HepG2 (cell line): ENCODE measurements around the gene ATG9A. TPM values are rescaled to one million over a fixed set of nuclear protein-coding genes. Genes with fewer than 3 reads are reported as not detected.
A peak's percentile ranks its signal among the peaks of the same experiment; 100 is the strongest.

Source experiments
- ELF3 ChIP-seq: IDR thresholded peaks from 2 replicates; pipeline ENCODE4 v1.6.1; 2016; ENCODE audit warnings: missing genetic modification reagents, missing compliant biosample characterization
- KIAA2018 ChIP-seq: sonication (generic); formaldehyde crosslinking; IDR thresholded peaks from 2 replicates; pipeline ENCODE4 v1.5.0; 2020; ENCODE audit warnings: mild to moderate bottlenecking, missing genetic modification reagents, borderline replicate concordance
- TFDP2 ChIP-seq: sonication (generic); formaldehyde crosslinking; IDR thresholded peaks from 2 replicates; pipeline ENCODE4 v1.4.0; 2020; ENCODE audit warnings: missing genetic modification reagents
- ZNF3 ChIP-seq: IDR thresholded peaks from 2 replicates; pipeline ENCODE4 v1.7.0; 2017; ENCODE audit warnings: inconsistent platforms
- ZNF318 ChIP-seq: sonication (generic); formaldehyde crosslinking; IDR thresholded peaks from 2 replicates; pipeline ENCODE4 v1.4.0; 2020; ENCODE audit warnings: mild to moderate bottlenecking, missing genetic modification reagents
- ZNF576 ChIP-seq: sonication (generic); formaldehyde crosslinking; IDR thresholded peaks from 2 replicates; pipeline ENCODE4 v1.4.0; 2020; ENCODE audit warnings: mild to moderate bottlenecking, missing genetic modification reagents
- ZNF639 ChIP-seq: conservative IDR thresholded peaks from 2 replicates; pipeline ENCODE4 v1.6.1; 2018; ENCODE audit warnings: missing genetic modification reagents
- ZNF746 ChIP-seq: sonication (generic); formaldehyde crosslinking; IDR thresholded peaks from 2 replicates; pipeline ENCODE4 v1.8.0; 2022; ENCODE audit warnings: mild to moderate bottlenecking, missing genetic modification reagents
- polyA plus RNA-seq, 8 experiments: library from polyadenylated mRNA; depleted of rRNA in 3 of 8; stranded (reverse) in 7 of 8; unstranded in 1 of 8; fragments of >200 nt; fragmentation: Illumina TruSeq in 4 of 8; extraction: Trizol in 4 of 8; gene quantifications; 2 replicates each; pipeline versions ENCODE4 v1.2.1 to v1.2.3, GENCODE V29; 2011 to 2016; ENCODE audit warnings: low read depth in 4 of 8, missing spikeins in 1 of 8, mixed read lengths in 1 of 8; ENCODE audit not compliant: insufficient read depth in 1 of 8
- total RNA-seq, 5 experiments: library from RNA; depleted of rRNA; stranded (reverse); fragments of >200 nt; fragmentation: Illumina TruSeq; extraction: Trizol; gene quantifications; 2 replicates each; pipeline ENCODE4 v1.2.3, GENCODE V29; 2016; ENCODE audit warnings: low read depth in 1 of 5

Gene ATG9A
- total and polyA plus RNA-seq, 2 of the 13 experiments (the other 11 are each of a cell fraction or from before 2014, with no cell fraction given), result 35.0 to 131 TPM

GRCh38 chr2:219245148-219245898, 15.9 kb upstream of the ATG9A start, which contains the start of the genes GLB1L and STK16 (continued):
- TF ChIP-seq ZNF318 (CRISPR knock-in tag), result peak; percentile 95
- TF ChIP-seq ZNF576 (CRISPR knock-in tag), result no peak
- TF ChIP-seq ZNF746 (CRISPR knock-in tag), result 0 out of 2 replicates have a peak, but pooled peaks have one; percentile 87
- TF ChIP-seq KIAA2018 (CRISPR knock-in tag), result no peak
- TF ChIP-seq ZNF639 (CRISPR knock-in tag), result peak; percentile 90
- peak; percentile 75 for TF ChIP-seq ELF3
- 0 out of 2 replicates have a peak, but pooled peaks have one; percentile 19 for TF ChIP-seq ZNF3 (CRISPR knock-in tag)
- TF ChIP-seq TFDP2 (CRISPR knock-in tag), result peak; percentile 65
